Left ventricle myocardium inferior (tissue), 1 donor: ENCODE data around the gene PCBP3. TPM values are rescaled to one million over a fixed set of nuclear protein-coding genes. Genes with fewer than 3 reads are reported as not detected.

Experiments used
- DNase-seq: peaks from one replicate; pipeline ENCODE4 v3.0.0-alpha.2; 2020
- H3K27ac ChIP-seq: fragments of 200-600 bp; replicated peaks from 2 replicates; pipeline ENCODE4 v1.8.0; 2021
- H3K27me3 ChIP-seq: fragments of 200-600 bp; 2 replicates; pipeline ENCODE4 v1.8.0; 2021; ENCODE audit warnings: low read depth
- H3K36me3 ChIP-seq: fragments of 200-600 bp; 2 replicates; pipeline ENCODE4 v1.8.0; 2021
- H3K4me1 ChIP-seq: fragments of 200-600 bp; 2 replicates; pipeline ENCODE4 v1.8.0; 2021
- H3K4me3 ChIP-seq: fragments of 200-600 bp; 2 replicates; pipeline ENCODE4 v1.8.0; 2021; ENCODE audit warnings: mild to moderate bottlenecking, moderate library complexity
- H3K9me3 ChIP-seq: fragments of 200-600 bp; replicated peaks from 2 replicates; pipeline ENCODE4 v1.8.0; 2021
- intact Hi-C: fragments of 100-400 bp; cut with micrococcal nuclease; formaldehyde crosslinking; loops from one replicate; pipeline ENCODE4 v1.11.0; 2022
- total RNA-seq: library from RNA; stranded (reverse); fragmentation: NEBNext Ultra II Directional; extraction: Animal tissue kit (Norgen Biotek cat#: 25700); gene quantifications from one replicate; pipeline ENCODE4 v1.2.1, GENCODE V29; 2021
- TF ChIP-seq, protein P1 (sequence below): fragments of 200-600 bp; IDR thresholded peaks from 2 replicates; pipeline ENCODE4 v1.8.0; 2021; ENCODE audit warnings: antibody characterized with exemption, mild to moderate bottlenecking, borderline replicate concordance
- donor health status: DM: no; HTN: yes; CAD: no; lungs with severe emphysema.

PCBP3 gene
- total RNA-seq, 1 donor from 2014 or later, result 2.9 TPM

DNA sequence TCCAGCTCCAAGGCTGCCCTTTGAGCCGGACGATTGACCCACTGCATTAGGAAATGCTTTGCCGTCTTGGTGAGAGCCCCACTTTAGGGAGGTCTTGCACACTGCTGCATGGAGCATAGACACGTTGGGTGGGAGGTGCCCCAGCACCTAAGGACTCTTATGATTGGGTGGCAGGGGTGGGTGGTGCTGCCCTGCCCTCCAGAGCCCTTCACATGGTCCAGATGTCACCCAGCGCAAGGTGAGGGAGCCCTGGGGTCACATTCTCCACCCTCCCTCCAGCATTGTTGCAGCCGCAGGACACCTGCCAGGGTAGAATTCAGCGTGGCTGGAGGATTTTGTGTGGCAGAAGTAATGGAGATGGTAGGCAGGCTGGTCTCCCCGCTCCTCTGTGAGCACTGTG, 200.7 kb downstream of the PCBP3 start:
- intact Hi-C loops, result no loop called here
- H3K27me3 ChIP-seq, result no peaks in the 10 kb centered on the region
- no peak overlapping the region for H3K4me3 ChIP-seq
- peaks cover 18% of the 10 kb centered on the region for H3K9me3 ChIP-seq
- no peak for DNase-seq
- H3K27ac ChIP-seq, result no peak overlapping the region
- TF ChIP-seq, protein P1, sequence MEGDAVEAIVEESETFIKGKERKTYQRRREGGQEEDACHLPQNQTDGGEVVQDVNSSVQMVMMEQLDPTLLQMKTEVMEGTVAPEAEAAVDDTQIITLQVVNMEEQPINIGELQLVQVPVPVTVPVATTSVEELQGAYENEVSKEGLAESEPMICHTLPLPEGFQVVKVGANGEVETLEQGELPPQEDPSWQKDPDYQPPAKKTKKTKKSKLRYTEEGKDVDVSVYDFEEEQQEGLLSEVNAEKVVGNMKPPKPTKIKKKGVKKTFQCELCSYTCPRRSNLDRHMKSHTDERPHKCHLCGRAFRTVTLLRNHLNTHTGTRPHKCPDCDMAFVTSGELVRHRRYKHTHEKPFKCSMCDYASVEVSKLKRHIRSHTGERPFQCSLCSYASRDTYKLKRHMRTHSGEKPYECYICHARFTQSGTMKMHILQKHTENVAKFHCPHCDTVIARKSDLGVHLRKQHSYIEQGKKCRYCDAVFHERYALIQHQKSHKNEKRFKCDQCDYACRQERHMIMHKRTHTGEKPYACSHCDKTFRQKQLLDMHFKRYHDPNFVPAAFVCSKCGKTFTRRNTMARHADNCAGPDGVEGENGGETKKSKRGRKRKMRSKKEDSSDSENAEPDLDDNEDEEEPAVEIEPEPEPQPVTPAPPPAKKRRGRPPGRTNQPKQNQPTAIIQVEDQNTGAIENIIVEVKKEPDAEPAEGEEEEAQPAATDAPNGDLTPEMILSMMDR, result no peak
- no peaks in the 10 kb centered on the region for H3K36me3 ChIP-seq
- H3K4me1 ChIP-seq, result peaks cover 21% of the 10 kb centered on the region

DNA sequence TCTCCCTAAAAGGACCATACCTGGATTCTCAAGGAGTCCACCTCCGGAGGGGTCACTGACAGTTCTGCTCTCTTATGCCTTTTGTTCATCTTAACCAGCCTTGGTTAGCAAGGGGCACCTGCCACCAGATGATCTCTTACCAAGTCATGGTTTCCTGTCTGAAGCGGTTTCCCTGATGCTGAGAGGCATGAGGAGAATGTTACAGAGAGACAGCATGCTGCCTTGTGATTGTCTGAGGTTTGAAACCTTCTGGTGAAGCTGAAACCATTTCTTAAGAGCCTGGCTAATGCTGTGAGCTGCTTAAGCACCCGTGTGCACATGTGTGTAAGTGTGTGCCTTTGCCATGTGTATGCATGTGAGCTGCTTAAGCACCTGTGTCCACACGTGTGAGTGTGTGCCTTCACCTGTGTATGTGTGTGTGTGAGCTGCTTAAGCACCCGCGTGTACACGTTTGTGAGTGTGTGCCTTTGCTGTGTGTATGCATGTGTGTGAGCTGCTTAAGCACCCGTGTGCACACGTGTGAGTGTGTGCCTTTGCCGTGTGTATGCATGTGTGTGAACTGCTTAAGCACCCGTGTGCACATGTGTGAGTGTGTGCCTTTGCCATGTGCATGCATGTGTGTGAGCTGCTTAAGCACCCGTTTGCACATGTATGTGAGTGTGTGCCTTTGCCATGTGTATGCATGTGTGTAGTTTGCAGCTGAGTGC, 201.7 kb downstream of the PCBP3 start:
- TF ChIP-seq, protein P1, result no peak
- intact Hi-C loops, result no loop called here
- no peaks in the 10 kb centered on the region for H3K27me3 ChIP-seq
- peaks cover 18% of the 10 kb centered on the region for H3K9me3 ChIP-seq
- no peak overlapping the region for H3K4me3 ChIP-seq
- peaks cover 21% of the 10 kb centered on the region for H3K4me1 ChIP-seq
- no peak for DNase-seq
- no peak overlapping the region for H3K27ac ChIP-seq
- H3K36me3 ChIP-seq, result no peaks in the 10 kb centered on the region

DNA sequence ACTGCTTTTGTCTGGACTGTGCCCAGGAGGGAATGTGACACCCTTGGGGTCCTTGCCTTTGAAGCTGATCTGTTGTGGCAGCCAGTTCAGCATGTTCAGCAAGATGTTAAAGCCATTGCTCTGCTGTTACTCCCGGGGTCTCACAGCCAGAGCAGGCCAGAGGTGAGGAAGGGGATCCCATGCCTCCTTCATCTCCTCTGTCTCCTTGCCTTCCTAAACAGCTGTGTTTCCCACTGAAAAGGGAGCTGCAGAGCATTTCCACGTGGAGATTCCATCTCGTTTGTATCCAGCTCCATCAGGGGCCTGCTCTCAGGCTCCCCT, 202.2 kb downstream of the PCBP3 start:
- peaks cover 21% of the 10 kb centered on the region for H3K4me1 ChIP-seq
- peaks cover 14% of the 10 kb centered on the region for H3K9me3 ChIP-seq
- intact Hi-C loops, result no loop called here
- no peaks in the 10 kb centered on the region for H3K27me3 ChIP-seq
- H3K4me3 ChIP-seq, result no peak overlapping the region
- TF ChIP-seq, protein P1, result no peak
- no peak overlapping the region for H3K27ac ChIP-seq
- no peak for DNase-seq
- H3K36me3 ChIP-seq, result no peaks in the 10 kb centered on the region

DNA sequence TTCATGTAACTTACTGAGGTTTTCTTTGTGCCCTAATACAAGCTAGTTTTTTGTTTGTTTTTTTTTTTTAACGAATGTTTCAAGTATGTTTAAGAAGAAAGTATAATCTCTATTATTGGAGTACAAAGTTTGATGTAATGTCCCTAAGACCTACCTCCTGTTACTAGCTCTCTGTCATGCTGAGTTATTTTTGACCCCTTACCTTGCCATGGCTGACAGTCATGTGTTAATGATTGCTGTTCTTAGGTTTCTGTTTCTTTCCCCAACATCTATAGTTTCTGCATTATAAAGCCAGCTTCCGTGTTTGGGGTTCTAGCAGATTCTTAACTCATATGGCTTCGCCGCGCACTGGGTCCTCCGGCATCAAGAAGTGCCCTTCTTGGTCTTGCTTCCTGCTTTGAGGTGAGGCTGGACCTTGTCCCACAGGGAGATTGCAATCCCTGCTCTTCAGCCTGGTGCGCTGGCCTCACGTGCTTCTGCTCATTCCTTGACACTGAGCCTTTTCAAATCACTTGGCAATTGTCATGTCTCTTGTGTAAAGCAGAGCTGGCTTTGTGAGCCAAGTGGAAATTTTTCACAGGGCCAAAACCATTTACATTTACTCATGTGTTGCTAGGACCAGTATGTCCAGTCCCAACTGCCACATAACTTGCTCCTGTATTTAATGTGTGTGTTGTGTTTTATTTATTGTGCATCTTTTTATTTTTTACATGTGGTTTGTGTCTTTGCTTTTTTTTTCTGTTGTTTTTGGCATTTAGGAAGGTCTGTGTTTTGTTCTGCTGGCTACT, 203.0 kb downstream of the PCBP3 start:
- Histone ChIP-seq H3K4me3 (no peak overlapping the region), H3K4me1 (peaks cover 21% of the 10 kb centered on the region), H3K9me3 (peaks cover 6% of the 10 kb centered on the region), H3K27ac (peak overlapping the region; percentile 10), H3K27me3 (no peaks in the 10 kb centered on the region), H3K36me3 (no peaks in the 10 kb centered on the region)
- TF ChIP-seq, protein P1, result no peak
- peak; percentile 43 for DNase-seq
- intact Hi-C loops, result no loop called here

DNA sequence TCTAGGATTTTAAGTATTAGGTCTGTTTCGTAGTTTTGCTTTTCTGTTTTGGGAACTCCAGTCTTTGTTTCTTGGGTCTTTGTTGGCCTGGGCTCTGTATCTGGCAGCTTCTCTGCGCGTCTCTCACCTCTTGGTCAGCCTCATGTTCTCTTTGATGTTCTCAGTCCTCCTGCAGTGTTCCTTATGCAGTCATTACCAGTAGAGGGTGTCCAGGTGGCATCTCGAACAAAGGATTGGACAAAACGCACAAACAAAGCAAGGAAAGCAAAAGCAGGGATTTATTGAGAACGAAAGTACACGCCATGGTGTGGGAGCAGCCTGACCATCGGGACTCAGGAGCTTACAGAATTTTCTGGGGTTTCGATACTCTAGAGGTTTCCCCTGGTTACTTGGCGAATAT, 204.3 kb downstream of the PCBP3 start:
- DNase-seq, result no peak
- no peaks in the 10 kb centered on the region for H3K27me3 ChIP-seq
- H3K4me3 ChIP-seq, result no peak overlapping the region
- no peak overlapping the region for H3K27ac ChIP-seq
- H3K4me1 ChIP-seq, result peaks cover 21% of the 10 kb centered on the region
- TF ChIP-seq, protein P1, result no peak
- intact Hi-C loops, result no loop called here
- no peaks in the 10 kb centered on the region for H3K9me3 ChIP-seq
- no peaks in the 10 kb centered on the region for H3K36me3 ChIP-seq
